Neural progenitor cell (in vitro differentiated cells): ENCODE results near the gene CEACAM16. TPM values are rescaled to one million over a fixed set of nuclear protein-coding genes. Genes with fewer than 3 reads are reported as not detected.

ENCODE experiments used
- DNase-seq: peaks from one replicate; pipeline ENCODE4 v3.0.0-alpha.2; 2016; ENCODE audit warnings: low spot score
- H2AFZ ChIP-seq: fragments of 200-600 bp; sonication (generic); replicated peaks from 2 replicates; pipeline ENCODE4 v1.6.1; 2016; ENCODE audit warnings: antibody characterized with exemption
- H3F3A ChIP-seq: fragments of 200-600 bp; sonication (generic); 2 replicates; pipeline ENCODE4 v1.6.1; 2016; ENCODE audit warnings: antibody characterized with exemption, low read depth
- H3K27ac ChIP-seq: fragments of 200-600 bp; sonication (generic); 2 replicates; pipeline ENCODE4 v1.5.1; 2016; ENCODE audit warnings: mild to moderate bottlenecking
- H3K27me3 ChIP-seq: fragments of 200-600 bp; sonication (generic); 2 replicates; pipeline ENCODE4 v1.6.1; 2016; ENCODE audit warnings: mild to moderate bottlenecking, moderate library complexity
- H3K36me3 ChIP-seq: fragments of 200-600 bp; sonication (generic); 2 replicates; pipeline ENCODE4 v1.5.1; 2016
- H3K4me1 ChIP-seq: fragments of 200-600 bp; sonication (generic); 2 replicates; pipeline ENCODE4 v1.6.1; 2016; ENCODE audit warnings: mixed run types
- H3K4me2 ChIP-seq: fragments of 200-600 bp; sonication (generic); 2 replicates; pipeline ENCODE4 v1.6.1; 2016
- H3K4me3 ChIP-seq: fragments of 200-600 bp; sonication (generic); 2 replicates; pipeline ENCODE4 v1.5.1; 2016
- H3K79me2 ChIP-seq: fragments of 200-600 bp; sonication (generic); 2 replicates; pipeline ENCODE4 v1.6.1; 2016; ENCODE audit warnings: low read depth
- H3K9ac ChIP-seq: fragments of 200-600 bp; sonication (generic); 2 replicates; pipeline ENCODE4 v1.6.1; 2016
- H3K9me3 ChIP-seq: fragments of 200-600 bp; sonication (generic); 2 replicates; pipeline ENCODE4 v1.5.1; 2016; ENCODE audit warnings: low read depth
- H4K20me1 ChIP-seq: fragments of 200-600 bp; sonication (generic); 2 replicates; pipeline ENCODE4 v1.6.1; 2016; ENCODE audit warnings: low read depth
- H3K27ac Mint-ChIP-seq: 3 replicates; pipeline ENCODE4 v1.8.0; 2021; ENCODE audit warnings: mixed read lengths
- H3K27me3 Mint-ChIP-seq: 2 replicates; pipeline ENCODE4 v1.8.0; 2022; ENCODE audit warnings: low read depth, mild to moderate bottlenecking, inconsistent platforms, moderate library complexity, mixed read lengths; ENCODE audit not compliant: insufficient read depth
- H3K36me3 Mint-ChIP-seq: 3 replicates; pipeline ENCODE4 v1.8.0; 2021; ENCODE audit warnings: mixed read lengths
- H3K4me1 Mint-ChIP-seq: 3 replicates; pipeline ENCODE4 v1.8.0; 2021; ENCODE audit warnings: mixed read lengths
- H3K4me3 Mint-ChIP-seq: 3 replicates; pipeline ENCODE4 v1.8.0; 2021; ENCODE audit warnings: mild to moderate bottlenecking, moderate library complexity, mixed read lengths
- H3K9me3 Mint-ChIP-seq: 3 replicates; pipeline ENCODE4 v1.8.0; 2020; ENCODE audit warnings: mixed read lengths
- EZH2 ChIP-seq: fragments of 200-600 bp; sonication (generic); IDR thresholded peaks from 2 replicates; pipeline ENCODE4 v1.6.1; 2017; ENCODE audit warnings: antibody characterized with exemption, mild to moderate bottlenecking, moderate library complexity
- EZH2phosphoT487 ChIP-seq: fragments of 200-600 bp; sonication (generic); IDR thresholded peaks from 2 replicates; pipeline ENCODE4 v1.6.1; 2017; ENCODE audit warnings: antibody characterized with exemption
- total RNA-seq: library from RNA; depleted of rRNA; stranded (reverse); fragments of >200 nt; gene quantifications from 2 replicates; pipeline ENCODE4 v1.2.3, GENCODE V29; 2015; ENCODE audit warnings: low replicate concordance
- TF ChIP-seq, protein P1 (sequence below): fragments of 200-600 bp; sonication (generic); IDR thresholded peaks from 2 replicates; pipeline ENCODE4 v1.5.1; 2017; ENCODE audit warnings: antibody characterized with exemption, mild to moderate bottlenecking

CEACAM16 gene
- total RNA-seq, 1 donor from 2014 or later: not detected

DNA sequence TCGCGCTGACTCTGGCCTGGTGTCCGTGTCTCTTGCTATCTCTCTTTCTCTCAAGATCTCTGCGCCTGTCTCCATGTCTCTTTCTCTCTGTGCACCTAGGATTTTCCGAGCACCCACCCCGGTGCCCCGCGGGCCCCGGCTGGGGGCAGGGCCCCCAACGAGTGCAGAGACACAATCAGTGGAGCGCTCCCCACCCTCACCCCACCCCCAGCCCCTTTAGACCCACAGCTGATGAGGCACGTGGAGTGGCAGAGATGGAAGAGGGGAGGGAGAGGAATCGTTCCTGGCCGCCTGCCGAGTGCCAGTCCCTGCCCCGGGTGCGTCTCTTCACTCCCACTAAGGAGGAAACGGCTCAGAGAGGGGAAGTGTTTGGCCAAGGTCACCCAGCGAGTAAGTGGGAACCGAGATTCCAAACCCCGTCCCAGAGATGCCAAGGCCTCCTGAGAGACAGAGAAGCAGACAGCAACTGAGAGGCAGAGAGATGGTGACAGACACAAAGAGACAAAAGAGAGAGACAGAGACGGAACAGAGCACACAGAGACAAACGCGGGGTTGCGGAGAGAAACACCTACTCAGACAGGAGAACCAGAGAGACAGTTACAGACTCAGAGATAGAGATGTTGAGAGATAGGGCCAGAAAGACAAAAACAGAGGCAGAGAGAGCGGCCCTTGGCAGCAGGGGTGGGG lies 48.9 kb downstream of the CEACAM16 start:
- H3K27me3 Mint-ChIP-seq: peaks cover 62% of the 10 kb centered on the region

DNA sequence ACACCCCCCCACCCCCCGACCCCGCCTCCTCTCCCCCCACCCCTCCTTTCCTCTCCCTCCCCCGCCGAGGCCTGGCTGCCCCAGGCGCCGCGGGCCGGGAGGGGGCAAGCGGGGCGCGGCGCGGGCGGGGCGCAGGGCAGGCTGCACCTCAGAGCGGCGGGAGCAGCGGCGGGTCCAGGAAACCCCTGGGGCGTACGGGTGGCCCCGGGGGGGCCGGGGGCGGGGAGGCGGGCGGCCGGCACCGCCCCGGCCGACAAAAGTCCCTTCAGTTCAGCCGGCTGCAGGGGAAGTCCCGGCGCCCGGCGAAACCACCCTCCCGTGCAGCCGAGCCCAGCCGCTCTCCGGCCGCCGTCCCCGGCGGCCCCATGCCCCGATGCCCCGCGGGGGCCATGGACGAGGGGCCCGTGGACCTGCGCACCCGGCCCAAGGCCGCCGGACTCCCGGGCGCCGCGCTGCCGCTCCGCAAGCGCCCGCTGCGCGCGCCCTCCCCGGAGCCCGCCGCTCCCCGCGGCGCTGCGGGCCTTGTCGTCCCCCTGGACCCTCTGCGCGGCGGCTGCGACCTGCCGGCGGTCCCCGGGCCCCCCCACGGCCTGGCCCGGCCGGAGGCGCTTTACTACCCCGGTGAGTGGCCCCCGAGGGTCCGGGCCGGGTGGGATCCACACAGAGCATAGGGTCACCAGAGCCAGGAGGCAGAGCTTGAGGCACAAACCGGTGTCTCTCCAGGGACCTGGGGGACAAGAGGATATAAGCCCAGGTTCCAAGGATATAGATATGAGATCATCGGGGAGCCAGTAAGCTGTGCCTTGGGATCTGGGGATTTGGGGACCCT lies 49.7 kb downstream of the CEACAM16 start, which contains the start of gene BCL3:
TSS of gene BCL3 (plus strand) at position 283 of the 829 bp plus-strand sequence. CDS start at position 366, 83 bp downstream.
- Mint-ChIP-seq H3K4me3 (peak within 1 kb of the TSS; percentile 85), H3K27me3 (peaks cover 60% of the 10 kb centered on the region), H3K9me3 (no peaks in the 10 kb centered on the region), H3K4me1 (peaks cover 18% of the 10 kb centered on the region), H3K27ac (no peak within 1 kb of the TSS), H3K36me3 (no peaks in the 10 kb centered on the region)
- Histone ChIP-seq H2AFZ (no peak within 1 kb of the TSS), H3K79me2 (no peaks in the 10 kb centered on the region), H3F3A (peaks cover 6% of the 10 kb centered on the region), H3K4me3 (peak within 1 kb of the TSS; percentile 46), H3K4me1 (no peaks in the 10 kb centered on the region), H3K9me3 (no peaks in the 10 kb centered on the region), H3K27me3 (peaks cover 93% of the 10 kb centered on the region), H3K9ac (no peak within 1 kb of the TSS), H3K27ac (no peak within 1 kb of the TSS), H4K20me1 (peaks cover 17% of the 10 kb centered on the region), H3K4me2 (peak within 1 kb of the TSS; percentile 82), H3K36me3 (no peaks in the 10 kb centered on the region)
- peak; percentile 53 for DNase-seq
- TF ChIP-seq, protein P1, sequence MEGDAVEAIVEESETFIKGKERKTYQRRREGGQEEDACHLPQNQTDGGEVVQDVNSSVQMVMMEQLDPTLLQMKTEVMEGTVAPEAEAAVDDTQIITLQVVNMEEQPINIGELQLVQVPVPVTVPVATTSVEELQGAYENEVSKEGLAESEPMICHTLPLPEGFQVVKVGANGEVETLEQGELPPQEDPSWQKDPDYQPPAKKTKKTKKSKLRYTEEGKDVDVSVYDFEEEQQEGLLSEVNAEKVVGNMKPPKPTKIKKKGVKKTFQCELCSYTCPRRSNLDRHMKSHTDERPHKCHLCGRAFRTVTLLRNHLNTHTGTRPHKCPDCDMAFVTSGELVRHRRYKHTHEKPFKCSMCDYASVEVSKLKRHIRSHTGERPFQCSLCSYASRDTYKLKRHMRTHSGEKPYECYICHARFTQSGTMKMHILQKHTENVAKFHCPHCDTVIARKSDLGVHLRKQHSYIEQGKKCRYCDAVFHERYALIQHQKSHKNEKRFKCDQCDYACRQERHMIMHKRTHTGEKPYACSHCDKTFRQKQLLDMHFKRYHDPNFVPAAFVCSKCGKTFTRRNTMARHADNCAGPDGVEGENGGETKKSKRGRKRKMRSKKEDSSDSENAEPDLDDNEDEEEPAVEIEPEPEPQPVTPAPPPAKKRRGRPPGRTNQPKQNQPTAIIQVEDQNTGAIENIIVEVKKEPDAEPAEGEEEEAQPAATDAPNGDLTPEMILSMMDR: no peak
- TF ChIP-seq EZH2phosphoT487 (no peak), EZH2 (no peak)

More for the DNA sequence above, 48.9 kb downstream of the CEACAM16 start:
- no peaks in the 10 kb centered on the region for H3K4me1 ChIP-seq
- no peaks in the 10 kb centered on the region for H3K9me3 ChIP-seq
- no peaks in the 10 kb centered on the region for H3K36me3 ChIP-seq
- no peak overlapping the region for H2AFZ ChIP-seq
- Mint-ChIP-seq H3K36me3 (no peaks in the 10 kb centered on the region), H3K27ac (no peak overlapping the region), H3K9me3 (no peaks in the 10 kb centered on the region), H3K4me3 (peak overlapping the region; percentile 85), H3K4me1 (peaks cover 16% of the 10 kb centered on the region)
- peak; percentile 67 for TF ChIP-seq EZH2phosphoT487
- TF ChIP-seq EZH2: peak; percentile 79
- TF ChIP-seq, protein P1: no peak
- peaks cover 14% of the 10 kb centered on the region for H4K20me1 ChIP-seq
- no peak overlapping the region for H3K9ac ChIP-seq
- H3K4me3 ChIP-seq: peak overlapping the region; percentile 46
- peaks cover 6% of the 10 kb centered on the region for H3F3A ChIP-seq
- peak overlapping the region; percentile 82 for H3K4me2 ChIP-seq
- peaks cover 85% of the 10 kb centered on the region for H3K27me3 ChIP-seq
- H3K79me2 ChIP-seq: no peaks in the 10 kb centered on the region
- peak; percentile 17 for DNase-seq
- H3K27ac ChIP-seq: no peak overlapping the region

DNA sequence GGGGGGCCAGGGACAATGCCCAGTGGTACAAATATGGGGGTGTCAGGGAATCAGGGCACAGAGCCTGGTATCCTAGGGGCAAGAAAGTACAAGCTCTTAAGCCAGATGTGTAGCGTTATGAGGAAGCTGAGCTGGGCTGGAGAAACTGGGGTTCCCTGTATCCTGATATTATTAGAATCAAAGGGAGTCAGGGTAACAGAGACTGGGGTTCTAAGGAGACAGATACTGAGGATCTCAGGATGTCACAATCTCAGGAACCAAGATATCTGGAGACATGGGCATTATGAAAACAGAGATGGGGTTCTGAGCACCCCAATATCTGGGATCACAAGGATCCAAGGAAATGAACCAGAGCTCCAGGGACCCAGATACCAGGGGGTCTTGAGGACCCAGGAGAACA lies 50.3 kb downstream of the CEACAM16 start:
- Histone ChIP-seq H3K27ac (no peak overlapping the region), H3K79me2 (no peaks in the 10 kb centered on the region), H2AFZ (no peak overlapping the region), H3K9ac (no peak overlapping the region), H3K4me3 (no peak overlapping the region), H4K20me1 (peaks cover 17% of the 10 kb centered on the region), H3K9me3 (no peaks in the 10 kb centered on the region), H3F3A (peaks cover 6% of the 10 kb centered on the region), H3K36me3 (no peaks in the 10 kb centered on the region), H3K4me2 (no peak overlapping the region), H3K4me1 (peaks cover 6% of the 10 kb centered on the region), H3K27me3 (peaks cover 99% of the 10 kb centered on the region)
- Mint-ChIP-seq H3K27ac (no peak overlapping the region), H3K4me1 (peaks cover 23% of the 10 kb centered on the region), H3K27me3 (peaks cover 66% of the 10 kb centered on the region), H3K36me3 (no peaks in the 10 kb centered on the region), H3K9me3 (no peaks in the 10 kb centered on the region), H3K4me3 (peak overlapping the region; percentile 81)
- TF ChIP-seq EZH2phosphoT487: no peak
- TF ChIP-seq, protein P1: no peak
- TF ChIP-seq EZH2: no peak
- no peak for DNase-seq
